ENCODE results near the gene ZC3H15.

DNA sequence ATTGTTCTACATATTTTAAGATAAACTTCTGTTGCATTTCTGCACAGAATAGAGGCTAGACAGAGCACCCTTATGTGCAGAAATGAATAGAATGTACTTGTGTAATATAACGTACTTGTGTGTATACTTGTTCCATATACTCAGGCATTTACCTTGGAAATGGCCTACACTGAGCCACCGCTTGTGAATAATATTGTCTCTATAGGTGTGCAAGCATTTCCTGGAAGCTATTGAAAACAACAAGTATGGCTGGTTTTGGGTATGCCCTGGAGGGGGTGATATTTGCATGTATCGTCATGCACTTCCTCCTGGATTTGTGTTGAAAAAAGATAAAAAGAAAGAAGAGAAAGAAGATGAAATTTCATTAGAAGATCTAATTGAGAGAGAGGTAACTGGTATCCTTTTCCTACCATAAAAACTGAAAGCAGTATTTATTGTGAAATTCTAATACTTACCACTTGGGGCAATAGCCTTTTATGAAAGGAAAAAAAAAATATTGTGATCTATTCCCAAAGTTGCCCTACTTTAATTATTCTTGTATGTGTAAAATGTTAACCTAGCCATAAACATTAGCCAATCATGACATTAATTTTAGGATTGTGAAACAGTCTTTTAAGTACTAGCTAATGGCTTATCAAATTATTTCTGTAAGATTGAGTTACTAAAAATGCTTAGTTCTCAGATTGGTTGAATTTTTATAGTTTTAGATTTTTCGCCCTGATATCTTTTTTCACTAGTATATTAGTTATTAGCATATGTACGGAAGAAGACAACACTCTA, 18.0 kb downstream of the ZC3H15 start:
- TF ChIP-seq, protein P1, sequence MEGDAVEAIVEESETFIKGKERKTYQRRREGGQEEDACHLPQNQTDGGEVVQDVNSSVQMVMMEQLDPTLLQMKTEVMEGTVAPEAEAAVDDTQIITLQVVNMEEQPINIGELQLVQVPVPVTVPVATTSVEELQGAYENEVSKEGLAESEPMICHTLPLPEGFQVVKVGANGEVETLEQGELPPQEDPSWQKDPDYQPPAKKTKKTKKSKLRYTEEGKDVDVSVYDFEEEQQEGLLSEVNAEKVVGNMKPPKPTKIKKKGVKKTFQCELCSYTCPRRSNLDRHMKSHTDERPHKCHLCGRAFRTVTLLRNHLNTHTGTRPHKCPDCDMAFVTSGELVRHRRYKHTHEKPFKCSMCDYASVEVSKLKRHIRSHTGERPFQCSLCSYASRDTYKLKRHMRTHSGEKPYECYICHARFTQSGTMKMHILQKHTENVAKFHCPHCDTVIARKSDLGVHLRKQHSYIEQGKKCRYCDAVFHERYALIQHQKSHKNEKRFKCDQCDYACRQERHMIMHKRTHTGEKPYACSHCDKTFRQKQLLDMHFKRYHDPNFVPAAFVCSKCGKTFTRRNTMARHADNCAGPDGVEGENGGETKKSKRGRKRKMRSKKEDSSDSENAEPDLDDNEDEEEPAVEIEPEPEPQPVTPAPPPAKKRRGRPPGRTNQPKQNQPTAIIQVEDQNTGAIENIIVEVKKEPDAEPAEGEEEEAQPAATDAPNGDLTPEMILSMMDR (IDR thresholded peaks at IDR 0.05; ENCODE audit: low read depth, low read length), result no peak
- TF ChIP-seq, protein P2, sequence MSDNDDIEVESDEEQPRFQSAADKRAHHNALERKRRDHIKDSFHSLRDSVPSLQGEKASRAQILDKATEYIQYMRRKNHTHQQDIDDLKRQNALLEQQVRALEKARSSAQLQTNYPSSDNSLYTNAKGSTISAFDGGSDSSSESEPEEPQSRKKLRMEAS (IDR thresholded peaks at IDR 0.05; ENCODE audit: low read depth, low read length), result no peak

Data from NB4 (cell line).